ENCODE measurements around the gene ARHGEF37.

DNA sequence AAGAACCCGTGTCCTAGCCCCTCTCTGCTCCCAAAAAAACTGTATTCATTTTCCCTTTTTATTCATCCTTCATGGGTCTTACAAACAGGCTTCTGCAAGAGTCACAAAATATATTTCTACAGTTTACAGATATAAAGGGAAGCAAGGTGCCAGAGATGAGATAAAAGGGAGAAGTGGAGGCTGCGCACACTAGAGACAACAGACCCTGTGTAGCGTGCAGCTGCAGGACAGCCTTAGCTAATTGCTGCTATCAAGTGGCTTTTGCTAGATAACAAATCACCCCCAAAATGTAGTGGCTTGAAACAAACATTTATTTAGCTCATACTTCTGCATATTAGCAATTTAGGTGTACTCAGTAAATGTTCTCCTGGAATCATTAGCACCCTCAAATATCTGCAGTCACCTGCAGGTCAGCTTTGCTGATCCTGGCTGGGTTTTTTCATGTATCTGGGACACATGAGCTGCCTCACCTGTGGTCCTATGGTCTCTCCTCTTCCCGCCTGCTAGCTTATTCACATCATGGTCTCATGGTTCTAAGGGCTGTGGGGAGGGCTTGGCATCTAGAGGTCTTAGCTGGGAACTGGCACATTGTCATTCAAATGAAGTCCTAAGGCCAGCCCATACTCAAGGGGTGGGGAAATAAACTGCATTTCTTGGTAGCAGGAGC is 29.4 kb downstream of the ARHGEF37 start:
- TF ChIP-seq POLR2AphosphoS5 (IDR thresholded peaks at IDR 0.05; ENCODE audit: low read depth, low read length) (no peak), TAF1 (IDR thresholded peaks at IDR 0.05; ENCODE audit: borderline replicate concordance, low read depth, low read length) (no peak)
